NCI-H2081 treated with DMSO at 0.1 percent for 48 hours (cell line): ENCODE measurements around the gene F2RL2.

Experiments
- DNase-seq: peaks from one replicate; lab custom pipeline; 2025; lab: John Stamatoyannopoulos, UW

F2RL2 gene, protein sequence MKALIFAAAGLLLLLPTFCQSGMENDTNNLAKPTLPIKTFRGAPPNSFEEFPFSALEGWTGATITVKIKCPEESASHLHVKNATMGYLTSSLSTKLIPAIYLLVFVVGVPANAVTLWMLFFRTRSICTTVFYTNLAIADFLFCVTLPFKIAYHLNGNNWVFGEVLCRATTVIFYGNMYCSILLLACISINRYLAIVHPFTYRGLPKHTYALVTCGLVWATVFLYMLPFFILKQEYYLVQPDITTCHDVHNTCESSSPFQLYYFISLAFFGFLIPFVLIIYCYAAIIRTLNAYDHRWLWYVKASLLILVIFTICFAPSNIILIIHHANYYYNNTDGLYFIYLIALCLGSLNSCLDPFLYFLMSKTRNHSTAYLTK

GRCh38 chr5:76622973-76623596 is at the start of gene F2RL2:
Gene F2RL2, minus strand, starts transcription at chr5:76623403. Its CDS starts 173 bp downstream, at chr5:76623230.
- DNase-seq: no peak

GRCh38 chr5:76672242-76672641 is 49.0 kb upstream of the F2RL2 start:
- DNase-seq: no peak

DNA sequence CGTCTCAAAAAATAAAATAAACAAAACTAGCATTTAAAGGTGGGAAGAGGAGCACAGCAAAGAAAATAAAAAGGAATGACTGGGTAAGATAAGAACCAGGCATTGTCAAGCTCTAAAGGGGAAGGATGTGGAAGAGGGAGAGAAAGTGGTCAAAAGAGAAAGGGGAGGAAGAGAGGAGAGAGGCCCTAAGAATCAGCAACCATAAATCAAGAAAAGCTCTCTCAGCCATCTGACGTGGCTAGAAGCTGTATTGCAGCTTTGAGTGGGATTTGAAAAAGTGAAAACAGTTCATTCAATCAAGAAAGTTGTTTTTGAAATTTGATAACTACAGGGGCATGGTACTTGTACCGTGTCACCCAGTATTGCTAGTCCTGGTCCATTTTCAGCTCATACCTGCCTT is 47.3 kb upstream of the F2RL2 start:
- no peak for DNase-seq

DNA sequence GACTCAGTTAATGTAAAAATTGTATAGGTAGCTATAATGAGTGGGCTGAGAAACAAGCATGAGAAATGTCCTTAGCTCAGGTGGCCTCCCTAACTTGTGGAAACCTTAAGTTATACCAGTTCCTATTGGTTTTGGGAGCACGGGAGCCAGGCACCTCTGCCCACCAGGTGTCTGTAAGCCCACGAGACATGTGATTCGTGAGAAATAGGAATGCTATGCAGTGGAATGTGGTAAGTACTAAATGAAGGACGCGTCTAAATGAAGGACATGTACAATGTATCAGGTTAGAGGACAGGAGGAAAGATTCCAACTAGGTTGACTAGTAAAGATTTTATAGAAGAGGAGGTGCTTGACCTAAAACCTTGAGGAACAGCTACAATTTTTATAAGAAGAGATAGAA is 46.0 kb upstream of the F2RL2 start:
- no peak for DNase-seq

- DNase-seq: no peak
Measured at GRCh38 chr5:76667495-76667894, 44.3 kb upstream of the F2RL2 start.

DNA sequence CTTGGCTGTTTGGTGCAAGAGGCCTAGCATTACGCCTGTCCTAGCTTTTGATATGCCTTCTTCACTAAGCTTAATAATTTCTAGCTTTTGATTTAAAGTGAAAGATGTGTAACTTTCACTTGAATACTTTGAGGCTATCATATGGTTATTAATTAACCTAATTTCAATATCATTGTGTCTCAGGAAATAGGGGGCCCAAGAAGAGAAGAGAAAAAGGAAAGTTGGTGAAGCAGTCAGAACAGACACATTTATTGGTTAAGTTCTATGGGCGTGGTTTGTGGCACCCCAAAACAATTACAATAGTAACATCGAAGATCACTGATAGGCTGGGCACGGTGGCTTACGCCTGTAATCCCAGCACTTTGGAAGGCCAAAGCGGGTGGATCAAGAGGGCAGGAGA is 40.9 kb upstream of the F2RL2 start:
- no peak for DNase-seq

DNA sequence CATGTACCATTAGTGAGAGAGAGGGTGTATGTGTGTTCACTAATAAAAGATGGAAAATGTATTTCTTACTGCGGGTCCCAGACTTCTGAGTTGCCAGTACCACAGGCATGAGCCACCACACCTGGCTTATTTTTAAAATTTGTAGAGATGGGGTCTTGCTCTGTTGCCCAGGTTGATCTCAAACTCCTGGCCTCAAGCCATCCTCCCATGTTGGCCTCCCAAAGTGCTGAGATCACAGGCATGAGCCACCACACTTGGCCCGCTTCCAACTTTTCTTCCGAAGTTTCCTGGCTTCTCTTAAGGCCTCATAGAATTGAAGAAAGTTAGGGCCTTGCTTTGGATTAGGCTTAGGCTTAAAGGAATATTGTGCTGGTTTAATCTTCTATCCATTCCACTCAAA is 40.4 kb upstream of the F2RL2 start:
- DNase-seq: no peak

DNA sequence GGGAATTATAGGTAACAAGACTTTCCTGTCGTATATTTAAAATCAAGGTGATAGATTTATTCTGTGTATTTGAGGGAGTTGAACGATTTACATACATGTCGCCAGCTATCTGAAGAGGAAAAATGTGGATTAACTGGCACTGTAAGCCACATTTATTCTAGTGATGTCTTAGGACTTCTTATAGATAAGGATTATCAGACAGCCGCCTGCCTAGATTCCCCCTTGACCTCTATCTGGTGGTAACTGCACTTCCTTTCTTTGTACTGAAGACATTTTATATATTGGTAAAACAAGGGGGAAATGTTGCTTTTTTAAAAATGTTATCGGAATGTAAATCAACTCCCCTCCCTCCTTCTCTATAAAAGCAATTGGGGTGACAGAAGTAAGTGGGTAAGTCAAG is 39.3 kb upstream of the F2RL2 start:
- DNase-seq: no peak

DNA sequence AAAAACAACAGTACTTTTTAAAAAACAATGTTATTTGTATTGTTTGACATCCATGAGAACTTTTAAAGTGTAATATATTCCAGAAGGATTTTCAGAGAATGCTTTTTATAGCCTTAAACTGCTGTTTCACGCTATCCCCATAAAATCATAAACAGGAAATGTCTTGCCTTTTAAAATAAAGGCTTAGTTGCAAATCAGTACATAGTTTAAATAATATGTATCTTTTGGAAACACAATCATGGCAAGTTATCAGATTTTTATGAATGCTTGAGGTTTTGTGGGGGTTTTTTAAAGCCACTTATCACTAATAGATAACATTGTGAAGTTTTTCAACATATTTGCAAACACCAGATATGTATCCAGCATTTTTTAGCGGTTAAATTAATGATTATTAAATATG is 37.2 kb upstream of the F2RL2 start:
- no peak for DNase-seq

DNA sequence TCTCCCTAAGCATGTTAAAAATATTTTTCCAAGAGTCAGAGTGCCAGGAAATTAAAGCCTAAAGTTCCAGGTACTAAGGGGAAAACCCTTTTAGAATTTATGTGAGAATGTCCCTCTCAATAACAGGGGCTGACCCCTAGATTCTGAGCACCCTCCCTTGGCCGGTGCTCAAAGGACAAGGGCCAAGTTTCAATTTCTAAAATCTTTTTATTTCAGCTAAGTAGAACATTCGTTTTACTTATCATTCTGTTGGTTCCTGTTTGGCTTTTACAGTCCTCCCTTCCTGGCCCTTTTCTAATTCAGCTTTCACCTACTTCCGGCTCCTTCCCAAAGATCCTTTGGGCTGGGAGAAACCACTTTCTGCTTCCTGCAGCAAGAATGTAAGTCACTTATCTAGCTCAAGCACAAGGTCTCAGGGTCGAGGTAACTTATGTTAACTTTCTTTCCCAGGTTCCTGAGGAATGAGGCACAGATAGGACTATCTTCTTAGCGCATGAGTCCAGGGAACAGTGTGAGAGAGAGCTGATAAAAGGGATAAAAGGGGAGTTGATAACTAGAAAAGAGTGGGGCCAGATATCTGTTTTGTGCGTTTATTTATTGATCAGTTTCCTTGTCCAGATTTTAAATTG is 34.6 kb upstream of the F2RL2 start:
- DNase-seq: no peak

DNA sequence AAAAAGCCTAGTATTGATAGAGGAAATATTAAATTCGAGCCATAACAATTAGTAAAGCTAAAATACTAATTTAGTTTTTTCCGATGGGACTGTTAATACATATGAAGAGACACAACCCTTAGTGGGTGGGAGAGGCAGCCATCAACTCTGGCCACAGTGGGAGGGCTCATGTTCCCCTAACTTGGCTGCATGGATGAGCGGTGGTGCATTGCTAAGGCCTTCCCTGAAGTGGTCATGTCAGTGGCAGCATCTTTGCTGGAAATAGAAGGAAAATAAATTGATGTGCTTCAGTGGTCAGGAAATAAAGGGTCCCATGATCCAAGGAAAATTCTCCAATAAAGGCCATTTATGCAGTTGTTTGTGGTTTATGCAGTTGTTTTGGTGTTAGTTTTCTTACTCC is 33.9 kb upstream of the F2RL2 start:
- no peak for DNase-seq

DNA sequence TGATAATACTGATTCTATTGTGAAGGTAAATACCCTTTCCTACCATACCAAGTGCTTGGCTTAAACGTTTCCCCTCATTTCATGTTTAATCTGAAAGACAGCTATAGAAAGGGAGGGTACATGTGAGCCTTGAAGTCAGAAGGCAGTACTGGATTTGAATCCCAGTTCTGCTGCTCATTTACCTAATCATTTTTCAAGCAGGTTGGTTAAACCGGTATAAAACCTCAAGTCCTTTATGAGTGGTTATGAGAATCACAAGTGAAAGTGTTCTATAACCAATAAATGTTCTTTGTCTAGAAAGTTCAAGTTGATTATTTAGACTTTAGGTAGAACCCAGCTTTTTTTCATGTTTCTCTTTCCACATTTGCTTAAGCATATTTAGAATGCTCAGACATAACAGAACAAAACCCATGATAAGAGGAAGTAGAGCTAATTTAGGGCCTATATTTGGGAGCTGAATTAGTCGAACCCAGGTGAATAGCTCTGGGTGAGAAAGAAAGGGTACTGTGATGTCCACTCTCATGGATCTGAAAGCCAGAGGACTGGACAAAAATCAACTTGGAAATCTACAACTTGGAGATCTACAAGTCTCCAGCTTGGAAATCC is 29.7 kb upstream of the F2RL2 start:
- DNase-seq: no peak

DNA sequence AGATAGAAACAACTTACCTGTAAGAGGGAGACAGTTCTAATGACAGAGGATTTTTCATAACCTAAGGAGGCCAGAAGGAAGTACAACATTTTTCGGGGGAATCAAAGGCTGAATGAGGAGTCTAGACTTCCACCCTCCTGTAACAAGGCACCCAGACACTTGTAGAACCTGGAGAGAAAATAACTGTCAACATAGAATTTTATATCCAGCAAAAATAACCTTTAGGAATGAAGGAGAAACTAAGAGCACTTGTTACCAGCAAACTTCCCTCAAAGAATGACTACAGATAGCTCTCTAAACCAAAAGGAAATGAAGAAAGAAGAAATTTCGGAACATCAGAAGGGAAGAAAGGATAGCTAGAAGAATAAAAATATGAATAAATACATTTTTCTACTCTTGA is 25.9 kb upstream of the F2RL2 start:
- no peak for DNase-seq

DNA sequence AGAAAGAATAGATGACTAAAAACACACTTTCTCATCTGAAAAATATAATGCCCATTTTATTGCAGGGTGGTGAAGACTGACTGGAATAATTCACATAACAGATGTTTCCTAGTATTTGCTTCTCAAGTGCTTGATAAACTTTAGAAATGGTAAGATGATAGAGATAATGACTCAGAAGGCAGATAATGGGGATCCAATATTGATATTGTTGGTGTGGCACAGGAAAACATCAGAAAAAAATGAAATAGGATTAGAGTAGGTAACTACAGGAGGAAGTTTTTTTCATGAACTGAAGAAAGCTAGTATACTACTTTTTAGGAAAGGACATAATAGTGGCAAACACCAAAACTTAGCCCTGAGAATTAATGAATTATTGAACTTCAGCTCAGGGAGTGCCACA is 20.2 kb upstream of the F2RL2 start:
- no peak for DNase-seq

GRCh38 chr5:76642390-76643040 is 19.3 kb upstream of the F2RL2 start:
- no peak for DNase-seq

DNA sequence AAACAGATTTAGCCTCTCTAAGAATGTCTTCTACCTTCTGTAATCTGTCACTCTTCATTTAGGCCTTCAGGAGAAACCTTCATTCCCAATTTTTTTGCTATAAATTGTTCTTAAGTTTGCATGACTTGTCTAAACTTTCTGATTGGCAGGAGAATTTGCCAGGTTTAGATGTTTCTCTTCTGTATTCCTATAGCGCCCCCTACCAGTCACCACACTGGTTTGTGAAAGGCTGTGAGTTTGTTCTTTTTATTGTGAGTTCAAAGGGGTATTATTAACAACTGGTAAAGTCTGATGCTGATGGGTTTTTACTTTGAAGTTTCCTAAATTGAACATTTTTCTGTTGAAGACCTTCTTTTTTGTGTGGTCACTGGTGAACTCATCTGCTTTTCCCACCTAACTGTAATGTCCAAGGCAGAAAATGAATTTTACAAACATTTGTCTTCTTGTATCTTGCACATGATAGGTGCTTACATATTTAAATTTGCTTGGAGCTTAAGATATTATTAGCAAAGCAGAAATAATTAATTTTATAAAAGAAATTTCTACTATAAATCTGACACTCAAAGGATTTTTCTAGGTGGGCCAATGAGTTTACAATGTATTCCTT is 18.4 kb upstream of the F2RL2 start:
- no peak for DNase-seq

- DNase-seq: no peak
Measured at GRCh38 chr5:76638479-76638878, 15.3 kb upstream of the F2RL2 start.

DNA sequence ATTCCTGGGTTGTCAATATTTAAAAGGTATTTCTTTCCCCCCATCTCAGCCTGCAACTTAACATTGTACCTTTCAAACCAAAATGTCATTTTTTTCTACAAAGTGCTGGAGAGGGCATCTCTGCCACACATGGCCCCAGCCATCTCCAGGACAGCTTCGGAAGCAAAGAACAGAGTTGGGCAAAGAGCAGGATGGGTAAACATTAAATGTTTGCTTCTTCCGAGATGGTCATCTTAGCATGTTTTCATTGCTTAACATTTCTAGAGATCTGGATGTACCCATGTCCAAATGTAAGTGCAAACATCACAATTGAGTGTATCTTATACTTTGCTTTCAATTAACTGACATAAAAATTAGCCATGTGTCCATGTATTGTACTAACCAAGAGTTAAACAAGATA is 14.3 kb upstream of the F2RL2 start:
- DNase-seq: no peak

GRCh38 chr5:76634661-76635060 is 11.5 kb upstream of the F2RL2 start:
- no peak for DNase-seq

DNA sequence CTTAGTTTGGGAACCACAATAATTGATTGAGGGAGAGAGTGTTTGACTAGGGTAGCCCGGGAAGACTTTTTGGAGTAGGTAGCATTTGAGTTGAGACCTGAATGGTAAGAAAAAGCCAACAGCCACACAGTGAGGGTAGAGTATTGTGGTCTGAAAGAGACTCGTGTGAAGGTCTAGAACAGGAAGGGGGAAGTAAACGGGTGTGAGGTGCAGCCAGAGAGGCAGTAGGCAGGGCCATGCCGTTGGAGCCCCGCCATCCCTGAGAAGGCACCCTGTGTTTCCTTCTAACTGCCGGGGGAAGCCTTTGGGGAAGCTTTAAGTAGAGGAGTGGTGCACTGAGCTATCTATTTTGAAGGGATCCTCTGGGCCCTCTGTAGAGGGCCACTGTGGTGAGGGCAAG is 3.5 kb upstream of the F2RL2 start:
- no peak for DNase-seq

DNA sequence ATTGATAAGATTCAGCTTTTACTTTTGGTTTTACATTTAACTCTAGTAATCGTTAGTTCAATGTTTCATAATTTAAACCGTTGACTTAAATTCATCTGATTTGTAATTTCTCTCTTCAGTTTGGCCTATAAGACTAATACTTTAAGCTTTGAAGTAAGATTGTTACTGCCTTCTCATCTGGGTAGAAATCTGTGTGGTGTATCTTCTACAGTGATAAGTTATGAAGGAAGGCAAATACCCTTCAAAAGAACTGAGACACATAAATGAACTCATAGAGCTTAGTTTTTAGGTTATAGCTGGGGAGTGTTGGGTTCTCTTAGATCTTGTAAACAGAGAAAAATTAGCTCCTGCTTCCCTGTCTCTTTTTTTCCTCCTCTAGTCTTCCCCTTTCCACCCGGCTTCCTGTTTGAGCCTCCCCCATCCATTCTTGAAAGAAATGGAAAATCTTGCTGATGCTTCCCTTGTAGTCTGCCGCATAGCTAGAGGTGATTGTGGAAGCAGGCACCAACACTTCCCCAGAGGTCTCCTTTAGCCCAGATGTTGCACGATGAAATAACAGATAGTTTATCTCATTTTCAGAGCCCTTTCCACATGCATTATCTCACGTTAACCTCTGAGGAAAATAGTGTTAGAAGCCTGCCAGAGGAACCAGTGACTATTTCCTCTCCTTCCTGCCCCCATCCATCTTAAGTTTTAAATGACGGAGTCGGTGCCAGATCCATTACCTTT is 2.0 kb upstream of the F2RL2 start:
- no peak for DNase-seq
